Measurements from ENCODE around the gene WDR83.
"Not testable (repeated sequence)": the region's sequence is repeated elsewhere in the genome, so short reads cannot be mapped to it uniquely, and the experiment has no call there.

The WDR83 gene

GRCh38 chr19:12656899-12657571, 9.6 kb upstream of the WDR83 start:
- DNase-seq = no peak

DNA sequence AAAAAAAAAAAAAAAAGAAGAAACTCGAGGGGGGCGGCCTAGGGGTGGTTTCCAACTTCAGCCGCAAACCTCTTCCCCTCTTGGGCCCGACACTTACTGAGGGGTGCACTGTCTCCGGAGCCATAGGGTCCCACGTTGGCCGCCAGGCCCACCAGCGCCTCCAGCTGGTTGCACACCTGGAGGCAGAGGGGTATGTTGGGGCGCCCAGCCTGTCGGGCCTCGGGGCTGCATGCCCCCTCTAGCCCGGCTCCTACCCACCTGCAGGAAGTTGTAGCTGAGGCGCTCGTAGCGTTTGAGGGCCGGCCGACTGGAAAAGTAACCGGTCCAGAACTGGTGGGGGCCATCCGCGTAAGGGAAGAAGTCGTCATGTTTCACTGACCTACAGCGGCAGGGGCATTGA, 8.6 kb upstream of the WDR83 start:
- no peak for DNase-seq

GRCh38 chr19:12660980-12661379, 5.6 kb upstream of the WDR83 start:
- DNase-seq = no peak

DNA sequence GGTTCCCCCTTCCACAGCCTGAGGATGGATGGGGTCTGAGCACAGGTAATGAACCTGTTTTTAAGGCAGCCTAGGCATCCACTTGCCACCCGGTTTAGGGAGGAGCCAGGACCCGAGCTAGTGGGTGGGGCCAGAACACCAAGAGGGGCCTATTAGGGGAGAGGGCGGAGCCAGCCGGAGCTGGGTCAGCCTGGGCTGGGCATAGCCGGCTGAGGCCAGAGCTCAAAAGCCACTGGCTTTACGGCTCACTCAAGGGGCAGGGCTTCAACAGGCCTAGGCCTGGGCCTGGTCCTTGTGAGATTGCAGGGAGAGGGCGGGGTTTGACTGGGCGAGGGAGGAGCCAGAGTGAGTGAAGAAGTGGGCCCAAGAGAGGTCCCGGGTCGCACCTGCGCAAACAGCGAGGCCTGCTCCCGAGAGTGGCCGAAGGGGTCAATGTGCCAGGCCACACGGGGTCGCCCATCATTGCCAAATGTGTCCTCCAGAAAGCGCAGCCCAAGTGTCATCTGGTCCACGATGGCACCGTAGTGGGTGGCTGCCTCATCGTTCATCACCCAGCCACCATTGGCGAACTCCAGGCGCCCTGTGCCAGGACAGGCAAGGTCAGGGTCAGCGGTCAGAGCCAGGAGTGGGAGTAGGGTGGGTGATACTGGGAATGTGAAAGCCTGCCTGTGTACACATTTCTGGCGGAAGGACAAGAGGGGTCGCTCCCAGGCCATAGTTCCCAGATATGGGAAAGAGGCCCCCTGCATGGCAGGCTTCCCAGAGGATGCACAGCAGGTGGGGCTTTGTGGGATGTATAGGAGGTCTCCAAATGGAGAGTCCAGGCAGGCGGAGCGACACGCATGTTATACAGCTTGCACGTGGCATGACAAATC, 2.0 kb upstream of the WDR83 start:
- DNase-seq = no peak

GRCh38 chr19:12665281-12665573, 1.4 kb upstream of the WDR83 start:
- peak; percentile 14 for DNase-seq

GRCh38 chr19:12665671-12666264, 839 bp upstream of the WDR83 start:
- no peak for DNase-seq

GRCh38 chr19:12667731-12668302, 1.2 kb downstream of the WDR83 start:
- no peak for DNase-seq

GRCh38 chr19:12668346-12668745, 1.7 kb downstream of the WDR83 start:
- no peak for DNase-seq

DNA sequence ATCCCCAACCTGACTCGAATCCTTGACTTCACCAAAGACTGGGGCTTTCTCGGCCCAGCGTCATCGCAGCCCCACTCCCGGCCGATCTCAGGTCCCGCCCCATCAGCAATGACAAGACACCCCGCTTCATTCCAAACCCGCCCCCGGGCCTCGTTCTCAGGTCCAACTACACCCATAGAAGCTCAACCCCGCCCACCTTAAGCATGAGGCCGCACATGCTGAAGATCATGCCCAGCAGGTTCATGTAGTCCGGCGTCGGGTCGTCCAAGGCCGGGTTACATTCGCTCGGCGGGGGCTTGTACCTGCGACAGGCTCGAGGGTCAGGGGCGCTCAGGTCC, 2.3 kb downstream of the WDR83 start:
- DNase-seq = peak; percentile 74

DNA sequence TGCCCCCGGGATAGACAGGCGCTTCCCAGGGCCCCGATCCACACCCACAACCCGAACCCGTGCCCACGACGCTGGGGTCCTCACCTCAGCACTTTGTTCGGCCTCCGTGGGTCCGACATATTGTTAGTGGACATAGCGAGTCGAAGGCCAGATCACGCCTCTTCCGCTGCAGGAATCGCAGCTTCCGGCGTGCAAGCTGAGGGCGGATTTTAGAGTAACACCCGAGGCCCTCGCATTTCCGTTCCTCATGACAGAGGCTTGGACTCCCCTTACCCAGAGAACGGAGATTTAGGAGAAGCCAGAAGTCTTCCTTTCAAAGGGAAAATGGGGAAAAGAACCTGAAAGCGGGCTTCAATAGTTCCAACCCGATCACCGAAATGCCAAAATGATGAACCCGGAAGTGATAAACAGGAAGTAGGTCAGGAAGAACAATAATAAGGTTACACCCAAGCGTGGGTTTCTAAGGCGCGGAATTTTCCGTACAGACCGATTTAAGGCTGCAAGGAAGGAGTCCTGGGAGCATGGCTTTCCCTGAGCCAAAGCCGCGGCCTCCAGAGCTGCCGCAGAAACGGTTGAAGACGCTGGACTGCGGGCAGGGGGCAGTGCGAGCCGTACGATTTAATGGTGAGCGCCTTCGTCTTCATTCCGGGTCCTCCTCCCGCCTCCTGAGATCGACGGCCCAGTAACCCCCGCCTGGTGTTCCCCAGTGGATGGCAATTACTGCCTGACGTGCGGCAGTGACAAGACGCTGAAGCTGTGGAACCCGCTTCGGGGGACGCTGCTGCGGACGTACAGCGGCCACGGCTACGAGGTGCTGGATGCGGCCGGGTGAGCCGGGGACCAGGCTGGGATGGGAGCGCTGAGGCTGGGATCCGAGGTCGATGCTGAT, 2.9 kb downstream of the WDR83 start:
- peak; percentile 54 for DNase-seq

DNA sequence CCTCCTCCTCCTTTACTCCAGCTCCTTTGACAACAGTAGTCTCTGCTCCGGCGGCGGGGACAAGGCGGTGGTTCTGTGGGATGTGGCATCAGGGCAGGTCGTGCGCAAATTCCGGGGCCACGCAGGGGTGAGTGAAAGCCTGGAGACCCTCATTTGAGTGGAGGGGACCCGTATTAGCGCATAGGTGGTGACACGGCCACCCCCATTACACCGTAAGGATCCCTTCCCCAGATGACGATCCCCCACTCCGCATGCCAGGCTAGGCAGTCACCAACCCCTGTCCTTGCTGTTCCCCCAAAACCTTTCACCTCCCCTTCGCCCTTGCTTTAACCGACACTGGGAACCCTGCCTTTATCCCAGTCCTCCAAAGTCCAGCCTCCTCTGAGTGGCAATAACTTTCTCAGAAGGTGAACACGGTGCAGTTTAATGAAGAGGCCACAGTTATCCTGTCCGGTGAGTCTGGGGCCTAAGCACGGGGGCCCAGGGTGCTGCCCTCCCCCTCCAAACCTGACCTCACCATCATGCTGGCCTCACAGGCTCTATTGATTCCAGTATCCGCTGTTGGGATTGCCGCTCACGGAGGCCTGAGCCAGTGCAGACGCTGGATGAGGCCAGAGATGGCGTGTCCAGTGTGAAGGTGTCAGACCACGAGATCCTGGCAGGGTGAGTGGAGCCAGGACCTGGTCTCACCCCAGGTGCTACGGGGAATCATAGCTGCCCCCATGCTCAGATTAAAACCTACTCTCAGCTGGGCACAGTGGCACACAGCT, 3.7 kb downstream of the WDR83 start:
- no peak for DNase-seq

DNA sequence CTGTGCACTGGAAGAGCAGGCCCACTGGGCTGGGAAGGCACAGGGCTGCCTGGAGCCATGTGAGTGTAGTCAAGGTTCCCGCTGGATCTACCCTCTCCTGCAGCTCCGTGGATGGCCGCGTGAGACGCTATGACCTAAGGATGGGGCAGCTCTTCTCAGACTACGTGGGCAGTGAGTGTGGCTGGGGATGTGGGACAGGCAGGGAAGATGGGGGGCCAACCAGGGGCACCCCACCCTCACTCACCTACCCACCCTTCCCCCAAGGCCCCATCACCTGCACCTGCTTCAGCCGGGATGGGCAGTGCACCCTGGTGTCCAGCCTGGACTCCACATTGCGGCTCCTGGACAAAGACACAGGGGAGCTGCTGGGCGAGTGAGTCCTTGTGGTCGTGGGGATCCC, 6.1 kb downstream of the WDR83 start:
- DNase-seq = no peak

- DNase-seq = no peak
Measured at GRCh38 chr19:12675399-12675798, 8.8 kb downstream of the WDR83 start.

GRCh38 chr19:12675940-12676339, 9.3 kb downstream of the WDR83 start:
- no peak for DNase-seq

- DNase-seq = peak; percentile 76
Measured at GRCh38 chr19:12676384-12676792, 9.8 kb downstream of the WDR83 start.

GRCh38 chr19:12676928-12677327, 10.3 kb downstream of the WDR83 start:
- DNase-seq = no peak

DNA sequence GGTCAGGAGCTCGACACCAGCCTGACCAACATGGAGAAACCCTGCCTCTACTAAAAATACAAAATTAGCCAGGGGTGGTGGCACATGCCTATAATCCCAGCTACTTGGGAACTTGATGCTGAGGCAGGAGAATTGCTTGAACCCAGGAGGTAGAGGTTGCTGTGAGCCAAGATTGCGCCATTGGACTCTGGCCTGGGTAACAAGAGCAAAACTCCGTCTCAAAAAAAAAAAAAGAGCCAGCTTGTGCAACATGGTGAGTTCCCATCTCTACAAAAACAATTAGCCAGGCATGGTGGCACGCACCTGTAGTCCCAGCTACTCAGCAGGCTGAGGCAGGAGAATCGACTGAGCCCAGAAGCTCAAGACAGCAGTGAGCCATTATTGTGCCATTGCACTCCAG, 11.4 kb downstream of the WDR83 start:
- not testable (repeated sequence) for DNase-seq

- DNase-seq = no peak
Measured at GRCh38 chr19:12680034-12680433, 13.4 kb downstream of the WDR83 start.

- peak; percentile 83 for DNase-seq
Measured at GRCh38 chr19:12681074-12681987, 14.7 kb downstream of the WDR83 start, which contains the start of gene DHPS. Gene DHPS (minus strand): TSS chr19:12681880. CDS start chr19:12681766, 114 bp downstream.

- no peak for DNase-seq
Measured at GRCh38 chr19:12685831-12686230, 19.2 kb downstream of the WDR83 start.

Data from effector CD8-positive, alpha-beta T cell (primary cell).